Measurements from ENCODE around the gene MYBPC3. TPM values are rescaled to one million over a fixed set of nuclear protein-coding genes. Genes with fewer than 3 reads are reported as not detected.

MYBPC3 gene
- 1,000 to 10,000 TPM in 1 of 2 donors, 100 to 1,000 TPM in 1; 966 to 1,049 TPM for total RNA-seq
- long read RNA-seq, partial matches to known transcripts: 904 of 1,348 reads
- long read RNA-seq, other reads (novel, unspliced or antisense): 444 of 1,348 reads

DNA sequence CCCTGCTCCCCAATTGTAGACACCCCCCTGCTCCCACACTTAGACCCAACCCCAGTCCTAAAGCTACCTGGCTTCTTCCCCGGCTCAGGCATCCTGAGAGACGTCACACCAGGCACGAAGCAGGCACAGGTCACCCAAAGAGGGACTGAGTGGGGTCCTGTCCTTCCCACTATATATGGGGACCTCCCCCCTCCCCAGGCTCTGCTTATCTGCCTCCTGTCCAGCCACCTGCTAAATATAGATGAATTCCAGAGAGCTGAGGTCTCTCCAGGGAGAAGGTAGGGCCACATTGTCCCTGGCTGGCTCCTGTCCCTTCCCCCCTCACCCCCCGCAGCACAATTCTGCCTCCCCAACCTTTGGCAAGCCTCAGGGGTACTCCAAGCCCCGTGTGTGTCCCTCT lies at the start of gene MYBPC3:
Gene MYBPC3, minus strand, starts transcription at position 147 of the 400 bp plus-strand sequence. Its CDS starts 55 bp downstream, at position 92.
- DNase-seq: no peak
- peak; percentile 56 to 57 for ATAC-seq
- intact Hi-C loops (cut with DNase I): loop anchor here (5.0 to 10.0 kb wide), 4 partner anchors 80 to 458 kb away; partner anchors contain the start of gene MADD (in 1 of the 2)

DNA sequence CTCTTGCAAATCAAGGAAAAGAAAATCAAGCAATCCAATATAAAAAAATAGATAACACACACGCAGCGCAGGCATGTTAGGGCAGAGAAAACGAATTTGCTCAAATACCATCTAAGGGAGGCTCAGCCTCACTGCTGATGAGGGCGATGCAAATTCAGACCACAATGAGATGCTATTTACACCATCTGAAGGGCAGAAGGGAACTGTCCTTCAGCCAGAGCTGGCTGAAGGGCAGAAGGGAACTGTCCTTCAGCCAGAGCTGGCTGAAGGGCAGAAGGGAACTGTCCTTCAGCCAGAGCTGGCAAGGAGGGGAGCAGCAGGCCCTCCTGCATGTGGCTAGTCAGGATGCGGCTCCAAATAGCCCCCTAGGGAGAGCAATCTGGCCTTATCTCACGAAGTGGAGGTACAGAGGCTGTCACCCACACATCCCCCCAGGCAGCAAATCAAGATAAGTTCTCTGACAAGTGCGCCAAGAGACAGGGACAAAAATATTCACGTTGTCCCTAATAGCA lies 48.3 kb upstream of the MYBPC3 start:
- ATAC-seq (peak; percentile 78 to 87), DNase-seq (no peak)
- intact Hi-C loops (cut with DNase I): no loop called here

DNA sequence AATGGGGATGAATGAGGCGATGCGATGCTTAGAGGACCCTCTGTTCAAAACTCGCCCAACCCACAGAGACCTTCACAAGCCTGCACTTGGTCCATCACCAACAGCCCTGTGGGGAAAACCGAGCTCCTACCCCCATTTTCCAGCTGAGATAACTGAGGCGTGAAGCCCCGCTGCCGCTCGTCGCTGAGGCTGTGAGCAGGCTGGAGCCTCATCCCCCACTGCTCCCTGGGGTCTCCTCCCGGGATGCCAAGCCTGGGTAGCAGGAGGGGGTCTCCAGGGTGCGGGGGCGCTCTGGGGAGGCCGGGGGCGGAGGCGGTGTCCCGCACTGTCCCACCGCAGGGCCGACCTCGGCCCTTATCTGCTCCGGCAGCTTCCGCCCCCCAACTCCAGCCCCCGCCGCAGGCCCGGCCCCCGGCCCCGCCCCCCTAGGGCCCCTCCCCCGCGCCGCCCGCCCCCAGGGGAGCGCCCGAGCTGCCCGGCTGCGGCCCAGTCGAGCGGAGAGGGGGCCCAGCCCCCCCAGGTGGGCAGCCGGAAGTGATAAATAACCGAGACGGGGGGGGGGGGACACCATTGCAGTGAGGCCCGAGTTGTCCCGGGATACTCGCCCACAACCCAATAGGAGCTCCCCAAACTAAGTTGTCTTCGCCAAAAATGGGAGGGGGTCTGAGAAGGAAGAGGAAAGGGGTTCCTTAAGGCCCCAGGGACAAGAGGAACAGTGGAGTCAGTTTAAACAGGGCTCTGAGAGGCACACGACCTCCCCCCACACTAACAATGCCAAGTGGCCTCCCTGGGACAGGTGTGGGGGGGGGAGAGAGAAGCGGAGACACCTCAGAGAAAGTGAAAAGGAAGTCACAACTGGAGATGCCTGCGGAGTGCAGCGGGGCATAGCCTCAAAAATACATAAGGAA lies 47.6 kb upstream of the MYBPC3 start:
- ATAC-seq (peak; percentile 85), DNase-seq (no peak)
- intact Hi-C loops (cut with DNase I): no loop called here

DNA sequence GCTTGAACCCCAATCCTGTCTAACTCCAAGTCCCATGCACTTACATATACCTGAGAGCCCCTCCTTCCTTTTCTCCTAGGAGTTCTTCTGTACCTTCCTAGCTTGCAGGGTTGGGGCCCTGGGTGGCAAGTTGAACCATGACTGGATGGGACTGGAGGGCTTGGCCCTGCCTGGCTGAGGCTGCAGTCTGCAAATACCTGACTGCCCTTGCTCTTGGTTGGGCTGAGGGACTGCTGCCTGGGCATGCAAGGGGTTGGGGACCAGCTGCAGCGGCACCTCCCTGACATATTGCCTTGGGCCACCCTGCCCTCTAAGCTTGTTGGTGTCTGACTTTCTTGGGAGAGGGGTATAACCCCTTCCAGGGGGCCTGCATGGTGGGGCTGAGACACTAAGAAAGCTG lies 46.0 kb upstream of the MYBPC3 start:
- ATAC-seq: no peak
- no peak for DNase-seq
- intact Hi-C loops (cut with DNase I): no loop called here

DNA sequence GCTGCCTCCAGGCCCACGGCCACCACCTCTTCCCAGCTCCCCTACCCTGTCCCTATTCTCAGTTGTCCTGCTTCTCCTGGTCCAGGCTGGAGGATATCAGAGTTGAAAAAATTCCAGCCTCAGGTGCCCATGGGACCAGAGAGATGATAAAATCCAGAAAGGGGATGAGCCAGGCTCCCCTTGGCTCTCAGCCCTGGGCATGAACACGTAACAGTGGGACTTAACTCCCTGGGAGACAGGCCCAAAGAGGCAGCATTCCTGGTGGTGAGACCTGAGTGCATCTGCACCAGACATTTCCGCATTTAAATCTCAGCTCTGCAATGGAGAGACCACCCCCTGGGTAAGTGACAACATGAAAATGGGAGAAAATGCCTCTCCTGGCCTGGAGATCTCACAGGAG lies 45.5 kb upstream of the MYBPC3 start:
- intact Hi-C loops (cut with DNase I): no loop called here
- DNase-seq (no peak), ATAC-seq (no peak)

DNA sequence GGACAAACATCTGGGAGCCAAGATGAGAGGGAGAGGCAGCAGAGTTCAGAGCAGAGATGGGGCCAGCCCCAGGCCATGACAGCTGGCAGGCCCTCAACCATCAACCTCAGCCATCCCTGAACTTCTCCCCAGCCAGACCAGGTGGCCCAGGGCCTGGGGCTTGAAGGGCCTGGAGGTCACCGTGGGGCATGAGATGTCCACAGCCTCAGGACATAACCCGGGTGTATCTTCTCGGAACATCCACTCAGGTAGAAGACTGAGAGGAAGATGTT lies 43.5 kb upstream of the MYBPC3 start:
- DNase-seq (no peak), ATAC-seq (no peak)
- intact Hi-C loops (cut with DNase I): no loop called here

DNA sequence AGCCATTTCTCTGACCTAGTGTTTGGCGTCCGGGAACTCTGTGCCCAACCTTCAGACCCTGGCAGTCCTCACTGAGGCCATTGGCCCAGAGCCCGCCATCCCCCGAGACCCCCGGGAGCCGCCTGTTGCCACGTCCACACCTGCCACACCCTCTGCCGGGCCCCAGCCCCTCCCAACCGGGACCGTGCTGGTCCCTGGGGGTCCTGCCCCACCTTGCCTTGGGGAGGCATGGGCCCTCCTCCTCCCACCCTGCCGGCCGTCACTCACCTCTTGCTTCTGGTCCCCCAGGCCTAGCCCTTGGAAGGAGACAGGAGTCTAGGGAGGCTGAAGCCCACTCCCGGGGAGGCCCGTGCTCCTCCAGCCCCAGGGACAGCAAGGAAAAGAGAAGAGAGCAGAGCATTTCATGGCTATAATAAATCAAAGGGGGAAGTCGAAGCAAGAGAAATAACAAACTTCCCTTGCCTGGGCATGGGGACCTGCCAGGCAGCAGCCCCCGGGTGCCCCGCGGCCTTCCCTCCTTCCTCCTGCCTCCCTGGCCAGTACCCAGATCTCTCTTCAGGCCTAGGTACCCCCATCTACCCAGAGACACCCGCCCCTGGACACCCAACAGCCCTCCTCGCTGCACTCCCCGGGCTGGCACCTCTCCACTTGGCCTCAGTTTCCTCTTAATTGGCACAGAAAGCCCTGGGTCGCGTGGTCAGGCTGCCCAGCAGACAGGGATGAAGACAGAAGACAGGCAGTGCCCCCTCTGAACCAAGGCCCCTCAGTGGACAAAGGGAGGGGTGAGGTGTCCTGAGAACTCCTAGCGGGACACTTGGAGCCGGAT lies 42.9 kb upstream of the MYBPC3 start:
- DNase-seq: peak; percentile 21
- intact Hi-C loops (cut with DNase I): no loop called here
- ATAC-seq: no peak

DNA sequence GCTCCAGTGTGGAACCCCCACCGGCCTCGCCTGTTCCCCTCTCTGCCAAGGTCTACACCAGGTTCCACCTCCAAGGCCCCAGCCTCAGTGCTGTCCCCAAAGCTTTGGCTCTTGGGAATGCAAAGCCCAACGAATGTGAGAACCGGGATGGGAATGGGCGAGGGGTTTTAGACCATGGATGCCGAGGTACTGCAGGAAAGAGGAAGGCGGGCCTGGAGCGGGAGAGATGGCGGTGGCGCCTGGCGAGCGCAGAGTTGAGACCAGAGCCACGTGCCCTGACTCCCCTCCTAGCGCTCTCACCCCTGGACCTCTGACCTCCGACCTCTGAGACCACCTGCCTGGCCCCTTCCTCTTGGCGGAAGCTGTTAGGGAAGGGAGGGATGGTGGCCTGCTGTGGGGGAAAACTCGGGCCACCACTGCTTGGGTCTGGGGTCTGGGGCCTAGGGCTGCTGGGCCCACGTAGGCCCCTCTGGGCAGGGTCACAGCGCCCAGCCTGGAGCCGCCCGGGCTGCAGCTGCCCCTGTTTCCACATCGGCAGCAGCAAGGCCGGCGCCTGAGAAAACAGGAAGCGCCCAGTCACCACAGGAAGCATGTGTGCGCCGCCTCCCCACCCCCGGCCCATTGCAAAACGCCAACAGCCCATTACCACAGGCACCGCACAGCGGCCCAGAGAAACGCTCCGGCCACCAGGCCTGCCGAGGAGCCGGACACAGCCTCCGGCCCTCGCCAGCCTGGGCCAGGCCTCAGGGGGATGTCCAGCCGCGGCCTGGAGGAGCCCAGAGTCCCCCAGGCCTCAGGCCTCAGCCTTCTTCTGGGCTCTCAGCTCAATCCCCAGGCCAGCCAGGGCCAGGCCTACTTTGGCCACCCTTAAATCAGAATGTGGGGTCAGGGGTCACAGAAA lies 42.1 kb upstream of the MYBPC3 start:
- ATAC-seq: peak; percentile 54 to 66
- DNase-seq: peak; percentile 79
- intact Hi-C loops (cut with DNase I): no loop called here

DNA sequence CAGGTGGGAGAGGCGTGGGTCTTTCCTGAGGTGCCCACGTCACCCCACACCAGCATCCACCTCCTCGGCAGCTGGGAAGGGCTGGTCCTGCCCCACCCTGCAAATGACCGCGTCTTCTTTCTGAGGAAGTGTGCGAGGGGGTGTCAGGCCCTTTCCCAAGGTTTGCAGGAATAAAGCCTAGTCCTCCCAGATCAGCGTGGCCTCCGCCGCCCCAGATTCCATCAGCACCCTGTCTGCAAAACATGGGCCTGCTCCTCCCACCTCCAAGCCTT lies 41.5 kb upstream of the MYBPC3 start:
- intact Hi-C loops (cut with DNase I): no loop called here
- DNase-seq (peak; percentile 37), ATAC-seq (peak in 1 of 2 donors; percentile 36)

DNA sequence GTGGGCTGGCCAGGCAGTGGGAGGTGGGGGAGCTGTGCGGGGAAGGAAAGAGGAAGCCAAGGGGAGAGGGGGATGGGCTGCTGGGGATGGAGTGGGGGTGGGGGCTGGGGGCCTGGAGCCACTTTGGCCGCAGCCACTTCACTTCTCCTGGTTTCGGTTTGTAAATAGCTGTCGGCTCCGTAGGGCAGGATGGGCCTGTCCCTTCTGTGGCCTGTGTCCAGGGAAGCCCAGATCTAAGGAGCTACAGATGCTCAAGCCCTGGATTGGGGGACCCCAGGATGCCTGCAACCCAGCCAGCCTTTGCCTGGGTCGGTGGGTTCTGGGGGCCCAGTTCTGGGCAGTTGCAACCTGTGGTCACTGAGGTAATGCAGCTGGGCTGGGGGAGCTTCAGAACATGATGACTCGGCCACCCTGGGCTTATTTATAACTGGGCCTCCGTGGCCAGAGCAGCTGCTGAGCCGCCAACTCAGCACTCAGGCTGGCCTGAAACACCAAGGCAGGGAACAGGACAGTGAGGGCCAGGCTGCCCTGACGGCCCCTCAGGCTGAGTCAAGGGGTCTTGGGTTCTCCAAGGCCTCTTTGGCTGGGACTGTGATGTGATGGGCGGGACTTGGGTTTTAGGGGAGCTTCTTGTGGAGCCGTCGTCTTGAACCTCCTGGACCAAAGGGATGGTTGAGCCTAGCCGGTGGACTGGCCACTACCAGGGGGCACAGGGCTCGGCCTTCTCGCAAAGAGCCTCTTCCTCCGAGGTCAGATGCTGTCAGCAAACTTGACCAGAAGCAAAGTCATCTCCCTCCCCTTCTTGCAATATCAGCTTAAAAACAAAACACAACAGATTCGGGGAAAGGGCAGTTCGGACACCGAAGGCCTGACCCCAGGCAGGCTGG lies 40.9 kb upstream of the MYBPC3 start:
- intact Hi-C loops (cut with DNase I): no loop called here
- ATAC-seq (peak; percentile 32 to 56), DNase-seq (peak; percentile 49)

DNA sequence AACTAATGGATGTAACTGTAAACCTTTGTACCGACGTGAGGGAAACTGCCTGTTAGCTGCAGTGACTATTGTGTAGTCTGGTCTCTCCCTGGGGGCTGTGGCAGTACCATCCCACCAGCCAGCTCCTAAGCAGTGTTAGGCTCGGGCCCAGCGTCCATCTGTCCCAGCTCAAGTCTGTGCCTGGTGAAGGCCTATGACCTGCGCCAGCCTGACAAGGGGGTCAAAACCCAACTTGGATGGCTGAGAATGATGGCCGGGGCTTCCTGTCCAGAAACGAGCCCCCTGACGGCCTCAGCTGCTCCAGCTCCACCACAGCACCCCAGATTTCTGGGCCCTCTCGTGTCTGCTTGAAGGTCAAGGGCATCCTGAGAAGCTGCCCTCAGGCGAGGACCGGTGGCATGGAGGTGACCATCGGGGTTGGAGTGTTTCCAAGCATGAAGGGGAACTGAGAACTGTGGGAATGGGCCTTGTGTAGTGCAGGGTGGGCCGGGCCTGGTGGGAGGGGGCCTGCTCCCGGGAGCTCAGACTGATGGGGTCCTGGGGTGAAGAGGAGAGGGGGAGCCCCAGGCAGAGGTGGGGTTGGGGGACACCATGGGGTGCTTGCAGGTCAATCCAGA lies 40.2 kb upstream of the MYBPC3 start:
- ATAC-seq: no peak
- intact Hi-C loops (cut with DNase I): no loop called here
- no peak for DNase-seq

DNA sequence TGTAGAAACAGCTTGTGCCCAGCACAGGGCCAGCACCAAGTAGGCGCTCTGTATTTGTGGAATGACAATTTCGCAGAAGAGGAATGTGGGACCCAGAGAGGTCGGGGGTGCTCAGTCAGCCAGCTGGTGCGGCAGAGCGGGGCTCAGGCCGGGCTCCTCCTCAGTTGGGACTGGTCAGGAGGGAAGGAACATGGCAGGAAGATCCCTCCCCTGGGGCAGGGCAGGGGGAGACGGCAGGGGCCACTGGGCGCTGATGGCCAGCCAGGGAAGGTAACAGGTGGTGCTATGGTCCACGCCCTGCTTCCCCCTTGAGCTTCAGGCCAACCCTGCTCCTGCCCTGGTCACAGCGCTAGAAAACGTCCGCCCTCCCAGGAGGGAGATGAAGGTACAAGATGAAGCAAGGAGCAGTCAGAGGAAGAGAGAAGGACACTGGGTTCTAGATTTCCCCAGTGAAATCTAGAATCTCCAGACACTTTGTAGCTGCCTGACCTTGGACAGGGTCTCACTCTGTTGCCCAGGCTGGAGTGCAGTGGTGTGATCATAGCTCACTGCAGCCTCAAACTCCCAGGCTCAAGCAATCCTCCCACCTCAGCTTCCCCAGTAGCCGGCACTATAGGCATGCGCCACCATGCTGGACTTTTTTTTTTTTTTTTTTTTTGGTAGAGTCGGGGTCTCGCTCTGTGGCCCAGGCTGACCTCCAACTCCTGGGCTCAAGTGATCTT lies 39.4 kb upstream of the MYBPC3 start:
- no peak for ATAC-seq
- no peak for DNase-seq
- intact Hi-C loops (cut with DNase I): no loop called here

DNA sequence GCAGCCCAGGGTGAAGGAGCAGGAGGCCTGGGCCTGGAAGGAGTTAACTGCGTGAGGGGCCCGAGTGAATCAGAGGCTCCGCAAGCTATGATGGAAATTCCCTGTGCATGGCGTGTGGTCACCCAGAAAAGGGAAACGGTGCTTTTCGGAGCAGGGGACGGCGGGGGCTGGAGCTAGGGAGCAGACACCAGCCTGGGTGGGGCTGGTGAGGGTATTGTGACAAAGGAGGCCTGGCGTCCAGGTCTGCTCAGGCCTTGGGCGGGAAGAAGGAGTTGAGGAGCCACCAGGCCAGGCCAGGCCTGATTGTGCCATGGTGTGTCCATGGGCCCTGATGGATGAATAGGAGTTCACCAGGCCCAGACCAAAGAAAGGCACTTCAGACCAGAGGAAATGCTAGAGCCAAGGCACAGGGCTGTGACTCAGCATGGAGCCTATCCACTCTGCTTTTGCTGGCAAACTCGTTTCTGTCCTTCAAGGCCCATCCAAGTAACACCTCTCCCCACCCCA lies 38.6 kb upstream of the MYBPC3 start:
- intact Hi-C loops (cut with DNase I): no loop called here

DNA sequence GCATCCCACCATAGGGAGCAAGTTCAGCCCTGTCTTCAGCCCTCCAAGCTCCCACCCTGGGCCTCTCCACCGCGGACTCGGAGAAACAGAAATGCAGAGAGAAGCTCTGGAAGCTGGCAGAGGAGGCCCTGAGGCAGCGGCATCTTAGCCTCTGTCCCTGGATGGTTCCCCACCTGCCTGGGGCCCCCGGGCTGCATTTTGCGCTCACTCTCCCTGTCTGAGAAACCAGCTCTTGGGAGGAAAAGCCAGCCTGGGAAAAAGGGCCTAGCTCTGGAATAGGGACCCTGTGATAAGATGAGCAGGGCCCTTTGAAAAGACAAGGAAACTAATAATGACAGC lies 37.9 kb upstream of the MYBPC3 start:
- intact Hi-C loops (cut with DNase I): no loop called here
- DNase-seq: no peak
- ATAC-seq: no peak

More for the DNA sequence above, 38.6 kb upstream of the MYBPC3 start:
- ATAC-seq (peak; percentile 7 to 21), DNase-seq (no peak)

DNA sequence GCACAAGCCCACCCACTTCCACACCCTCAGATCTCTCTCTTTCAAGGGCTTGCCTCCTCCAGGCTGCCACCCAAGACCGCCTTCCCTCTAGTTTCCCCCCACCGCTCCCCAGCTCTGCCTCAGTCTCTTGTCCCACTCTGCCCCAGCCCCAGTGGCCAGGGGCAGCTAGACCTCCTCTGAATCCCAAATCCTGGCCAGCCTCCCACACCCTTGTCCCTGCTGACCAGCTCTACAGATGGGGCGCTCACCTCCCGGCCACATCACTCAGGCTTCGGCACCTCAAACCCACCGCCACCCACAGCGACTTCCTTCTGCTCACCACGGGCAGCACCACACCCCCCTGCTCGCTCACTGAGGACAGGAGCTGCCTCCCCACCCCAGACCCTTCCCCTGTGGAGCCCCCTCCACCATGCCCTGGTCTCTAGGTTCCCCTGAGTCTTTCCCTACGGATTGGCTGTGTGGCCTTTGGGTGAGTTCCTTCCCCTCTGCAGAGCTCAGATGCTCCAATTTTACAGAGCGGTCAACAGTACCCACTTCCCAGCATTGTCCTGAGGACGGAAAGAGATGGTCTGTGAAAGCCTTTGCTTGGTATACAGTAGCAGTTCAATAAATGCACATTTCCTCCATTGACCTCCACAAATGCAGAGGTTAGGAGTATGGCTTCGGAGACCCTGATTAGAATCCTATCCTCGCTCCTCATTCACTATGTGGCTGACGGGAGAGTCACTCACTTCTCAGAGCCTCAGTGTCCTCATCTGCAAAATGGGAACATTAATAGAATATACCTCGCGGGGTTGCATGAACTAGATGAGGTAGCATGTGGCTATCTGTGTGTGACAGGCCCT lies 37.3 kb upstream of the MYBPC3 start:
- DNase-seq (no peak), ATAC-seq (no peak)
- intact Hi-C loops (cut with DNase I): no loop called here

All from left cardiac atrium (tissue), 4 donors.